ENCODE measurements around the gene BPTF.
"Not testable (repeated sequence)": the region's sequence is repeated elsewhere in the genome, so short reads cannot be mapped to it uniquely, and the experiment has no call there.

Gene BPTF

DNA sequence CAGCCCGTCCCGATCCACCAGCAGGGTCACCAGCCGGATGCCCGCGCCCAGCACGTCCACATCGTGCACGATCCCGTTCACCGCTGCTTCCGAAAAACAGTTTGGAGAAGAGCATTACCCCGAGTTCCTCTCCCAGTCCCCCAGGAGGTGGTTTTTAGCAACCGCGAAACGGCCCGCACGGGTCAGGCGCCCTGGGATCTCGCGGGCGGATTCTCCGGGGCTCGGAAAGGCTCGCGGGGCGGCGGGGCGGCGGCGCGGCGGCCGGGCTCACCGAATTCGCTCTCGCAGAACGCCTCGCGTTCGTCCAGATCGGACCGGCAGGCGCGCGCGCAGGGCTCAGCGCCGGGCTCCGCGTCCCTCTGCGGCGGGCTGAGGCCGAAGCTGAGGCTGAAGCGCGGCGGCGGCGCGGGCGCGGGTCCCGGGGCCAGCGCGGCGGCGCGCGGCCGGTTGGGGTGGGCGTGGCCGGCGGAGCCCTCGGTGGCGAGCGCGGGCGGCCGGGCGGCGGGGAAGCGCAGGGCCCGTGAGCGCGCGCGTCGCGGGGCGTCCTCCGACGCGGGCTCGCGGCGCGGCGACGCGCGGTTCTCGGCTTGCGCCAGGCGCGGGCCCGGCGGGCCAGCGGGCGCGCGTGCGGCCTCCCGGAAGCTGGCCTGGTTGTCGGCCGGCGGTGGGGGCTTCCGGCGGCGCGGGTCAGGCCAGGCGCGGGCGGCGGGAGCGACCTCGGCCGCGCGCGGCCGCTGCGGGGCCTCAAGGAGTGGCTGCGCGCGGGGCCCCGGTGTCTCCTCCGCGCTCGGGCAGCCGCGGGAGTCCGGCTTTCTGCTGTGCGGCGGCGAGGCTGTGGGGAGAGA lies 168.1 kb downstream of the BPTF start:
- H3K4me3 Mint-ChIP-seq = peak overlapping the region; percentile 95
- ATAC-seq (replicated peaks; ENCODE audit: extremely low read depth, poor library complexity, severe bottlenecking) (peak; percentile 61), DNase-seq (ENCODE audit: low spot score in 2 of 2) (peak; percentile 48 to 55)
- H3K36me3 Mint-ChIP-seq (ENCODE audit: insufficient read depth) = peaks cover 19% of the 10 kb centered on the region
- H3K27me3 Mint-ChIP-seq = peaks cover 20% of the 10 kb centered on the region
- H3K4me1 Mint-ChIP-seq = peaks cover 35% of the 10 kb centered on the region
- H3K9me3 Mint-ChIP-seq = no peaks in the 10 kb centered on the region
- H3K27ac Mint-ChIP-seq (ENCODE audit: low read depth) = peak overlapping the region; percentile 84

- no peak for ATAC-seq (replicated peaks; ENCODE audit: extremely low read depth, poor library complexity, severe bottlenecking)
- Mint-ChIP-seq H3K36me3 (ENCODE audit: insufficient read depth) (peaks cover 19% of the 10 kb centered on the region), H3K4me3 (peak overlapping the region; percentile 84), H3K4me1 (peaks cover 35% of the 10 kb centered on the region), H3K27ac (ENCODE audit: low read depth) (peak overlapping the region; percentile 78), H3K9me3 (no peaks in the 10 kb centered on the region), H3K27me3 (peaks cover 20% of the 10 kb centered on the region)
- DNase-seq (ENCODE audit: low spot score in 2 of 2) = no peak
Observed at GRCh38 chr17:67993998-67994361, 168.7 kb downstream of the BPTF start.

DNA sequence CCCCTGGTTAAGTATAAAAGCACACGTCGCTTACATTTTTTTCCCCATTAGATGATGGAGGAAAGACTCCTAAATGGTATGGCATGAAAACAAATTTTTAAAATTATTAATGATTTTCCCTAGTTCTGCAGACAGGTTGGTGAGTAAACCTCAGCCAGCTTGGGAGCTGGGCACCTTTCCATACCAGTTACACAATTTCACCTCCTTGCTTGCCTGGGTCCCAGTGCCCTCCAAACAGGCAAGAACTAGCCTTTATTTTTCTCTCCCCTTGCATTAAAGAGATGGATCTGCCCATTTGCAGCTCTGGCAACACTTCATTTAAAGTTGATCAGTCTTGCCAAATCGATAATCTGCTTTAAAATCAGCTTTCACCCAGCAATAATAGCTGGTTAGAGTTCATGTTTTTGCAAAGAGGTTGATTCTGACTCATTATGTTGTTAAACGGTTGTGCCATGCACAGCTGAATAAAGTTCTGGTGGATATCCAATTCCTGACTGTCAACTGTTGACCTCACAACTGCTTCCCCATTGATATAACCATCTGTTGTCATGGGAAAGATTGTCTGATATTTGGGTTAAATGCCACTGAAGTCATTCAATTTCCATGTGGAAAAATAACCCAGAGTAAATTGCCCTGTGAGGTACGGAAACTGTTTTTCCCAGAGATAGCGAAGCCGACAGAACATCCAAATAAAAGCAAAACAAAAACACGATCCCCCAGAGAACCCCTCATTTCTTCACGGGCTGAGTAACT lies 169.7 kb downstream of the BPTF start:
- ATAC-seq (replicated peaks; ENCODE audit: extremely low read depth, poor library complexity, severe bottlenecking) (no peak), DNase-seq (ENCODE audit: low spot score in 2 of 2) (no peak)
- Mint-ChIP-seq H3K27ac (ENCODE audit: low read depth) (peak overlapping the region; percentile 78), H3K27me3 (peaks cover 20% of the 10 kb centered on the region), H3K9me3 (no peaks in the 10 kb centered on the region), H3K4me1 (peaks cover 35% of the 10 kb centered on the region), H3K4me3 (peak overlapping the region; percentile 84), H3K36me3 (ENCODE audit: insufficient read depth) (peaks cover 17% of the 10 kb centered on the region)

DNA sequence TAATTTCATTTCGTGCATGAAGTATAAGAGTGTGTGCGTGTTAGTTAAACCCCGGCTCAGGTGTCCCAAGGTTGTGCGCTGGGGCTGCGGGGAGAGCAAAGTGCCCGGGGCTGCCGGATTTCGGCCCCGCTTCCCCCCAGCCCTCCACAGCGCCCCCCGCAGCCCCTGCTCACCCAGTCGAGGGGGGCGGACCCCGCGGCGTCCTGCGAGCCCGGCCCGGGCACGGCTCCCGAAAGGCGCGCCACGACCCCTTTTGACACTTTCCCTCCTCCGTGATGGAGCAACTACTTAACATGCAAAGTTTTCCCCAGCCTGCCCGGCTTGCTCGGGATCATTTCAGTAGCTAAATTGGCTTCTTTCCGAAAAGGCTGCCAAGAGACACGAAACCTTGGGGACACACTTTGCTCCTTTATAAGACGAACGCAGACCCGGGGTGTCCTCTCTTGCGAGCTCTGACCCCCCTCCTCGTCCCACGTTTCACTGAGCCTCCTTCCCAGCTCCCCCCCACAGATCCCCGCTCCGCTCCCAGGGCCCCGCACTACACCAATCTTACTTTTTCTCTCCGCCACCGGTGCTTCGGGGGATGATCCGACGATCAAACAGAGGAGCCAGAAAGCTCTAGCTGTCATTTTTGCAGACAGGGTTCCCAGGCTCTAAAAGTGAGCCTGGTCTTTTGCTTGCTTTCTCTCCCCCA lies 170.4 kb downstream of the BPTF start:
- H3K4me1 Mint-ChIP-seq = peaks cover 35% of the 10 kb centered on the region
- ATAC-seq (replicated peaks; ENCODE audit: extremely low read depth, poor library complexity, severe bottlenecking) = no peak
- DNase-seq (ENCODE audit: low spot score in 2 of 2) = no peak
- H3K27me3 Mint-ChIP-seq = peaks cover 20% of the 10 kb centered on the region
- peaks cover 17% of the 10 kb centered on the region for H3K36me3 Mint-ChIP-seq (ENCODE audit: insufficient read depth)
- peak overlapping the region; percentile 2 for H3K27ac Mint-ChIP-seq (ENCODE audit: low read depth)
- peak overlapping the region; percentile 84 for H3K4me3 Mint-ChIP-seq
- H3K9me3 Mint-ChIP-seq = no peaks in the 10 kb centered on the region

DNA sequence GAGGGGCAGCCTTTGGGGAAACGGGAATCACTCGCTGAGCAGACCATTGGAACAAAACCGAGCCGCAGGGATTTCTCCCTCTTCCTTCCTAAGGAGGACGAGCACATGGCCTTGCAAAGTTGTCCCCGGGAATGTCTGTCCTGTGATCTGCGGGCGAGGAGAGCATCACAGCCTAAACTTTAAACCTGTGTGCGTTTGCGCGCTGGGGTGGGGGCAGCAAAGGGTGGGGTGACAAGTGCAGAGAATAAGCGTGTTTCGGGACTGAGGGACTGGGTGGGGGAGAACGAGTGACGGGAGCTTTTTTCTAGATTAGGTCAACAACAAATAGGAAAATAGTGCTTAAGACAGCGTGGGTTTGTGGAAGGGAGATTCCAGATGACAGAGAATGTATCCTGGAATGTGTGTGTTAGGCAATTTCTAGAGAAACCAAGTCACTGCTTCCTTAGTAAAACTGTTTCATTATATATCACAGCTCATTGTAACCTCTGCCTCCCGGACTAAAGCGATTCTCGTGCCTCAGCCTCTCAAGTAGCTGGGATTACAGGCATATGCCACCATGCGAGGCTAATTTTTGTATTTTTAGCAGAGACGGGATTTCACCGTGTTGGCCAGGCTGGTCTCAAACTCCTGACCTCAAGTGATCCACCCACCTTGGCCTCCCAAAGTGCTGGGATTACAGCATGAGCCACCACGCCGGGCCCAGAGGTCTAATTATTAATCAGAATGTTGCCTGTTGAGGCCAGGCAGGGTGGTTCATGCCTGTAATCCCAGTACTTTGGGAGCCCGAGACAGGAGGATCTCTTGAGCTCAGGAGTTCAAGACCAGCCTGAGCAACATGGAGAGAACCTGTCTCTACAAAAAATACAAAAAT lies 171.2 kb downstream of the BPTF start, which contains the start of gene C17orf58:
Gene C17orf58 (minus strand): TSS at position 169 of the 871 bp plus-strand sequence. CDS start 271 bp downstream, outside the sequence.
- not testable (repeated sequence) for H3K9me3 Mint-ChIP-seq; DNase-seq (ENCODE audit: low spot score in 2 of 2); ATAC-seq (replicated peaks; ENCODE audit: extremely low read depth, poor library complexity, severe bottlenecking)
- Mint-ChIP-seq H3K27ac (ENCODE audit: low read depth) (peak within 1 kb of the TSS; percentile 32), H3K4me3 (peak within 1 kb of the TSS; percentile 84), H3K36me3 (ENCODE audit: insufficient read depth) (peaks cover 17% of the 10 kb centered on the region), H3K4me1 (peaks cover 35% of the 10 kb centered on the region), H3K27me3 (peaks cover 20% of the 10 kb centered on the region)

GRCh38 chr17:67998466-67998865 lies 173.2 kb downstream of the BPTF start:
- DNase-seq (ENCODE audit: low spot score in 2 of 2) (no peak), ATAC-seq (replicated peaks; ENCODE audit: extremely low read depth, poor library complexity, severe bottlenecking) (no peak)
- Mint-ChIP-seq H3K27ac (ENCODE audit: low read depth) (no peak overlapping the region), H3K4me3 (no peak overlapping the region), H3K9me3 (no peaks in the 10 kb centered on the region), H3K4me1 (peaks cover 30% of the 10 kb centered on the region), H3K36me3 (ENCODE audit: insufficient read depth) (peaks cover 11% of the 10 kb centered on the region), H3K27me3 (peaks cover 20% of the 10 kb centered on the region)

DNA sequence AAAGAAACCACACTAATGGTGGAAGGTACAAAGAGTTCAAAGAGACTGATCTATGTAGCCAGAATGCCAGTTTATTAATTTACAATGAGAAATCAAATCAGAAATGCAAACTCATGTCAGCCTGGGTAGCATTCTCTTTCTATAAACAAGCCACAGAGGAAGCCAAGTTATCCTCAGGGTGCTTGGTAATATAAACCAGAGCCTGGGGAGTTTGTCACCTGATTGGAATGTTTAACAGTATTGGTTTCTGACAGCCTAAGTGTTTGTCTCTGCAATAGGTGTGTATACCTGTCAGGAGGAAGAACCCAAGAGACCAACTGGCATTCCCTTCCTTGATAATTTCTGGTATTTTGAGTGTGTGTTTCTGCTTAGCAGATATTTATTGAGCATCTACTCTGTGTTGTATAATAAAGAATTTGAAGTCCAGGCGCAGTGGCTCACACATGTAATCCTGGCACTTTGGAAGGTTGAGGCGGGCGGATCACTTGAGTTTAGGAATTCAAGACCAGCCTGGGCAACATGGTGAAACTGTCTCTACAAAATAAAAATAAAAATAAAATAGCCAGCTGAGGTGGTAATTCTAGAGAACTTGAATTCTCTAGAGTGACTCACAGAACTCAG lies 174.1 kb downstream of the BPTF start:
- peaks cover 23% of the 10 kb centered on the region for H3K4me1 Mint-ChIP-seq
- no peak overlapping the region for H3K4me3 Mint-ChIP-seq
- DNase-seq (ENCODE audit: low spot score in 2 of 2) (no peak), ATAC-seq (replicated peaks; ENCODE audit: extremely low read depth, poor library complexity, severe bottlenecking) (no peak)
- H3K9me3 Mint-ChIP-seq = no peaks in the 10 kb centered on the region
- peaks cover 5% of the 10 kb centered on the region for H3K36me3 Mint-ChIP-seq (ENCODE audit: insufficient read depth)
- peaks cover 20% of the 10 kb centered on the region for H3K27me3 Mint-ChIP-seq
- H3K27ac Mint-ChIP-seq (ENCODE audit: low read depth) = no peak overlapping the region

GRCh38 chr17:68004201-68004600 lies 178.9 kb downstream of the BPTF start:
- Mint-ChIP-seq H3K36me3 (ENCODE audit: insufficient read depth) (no peaks in the 10 kb centered on the region), H3K27ac (ENCODE audit: low read depth) (no peak overlapping the region), H3K4me3 (no peak overlapping the region), H3K9me3 (no peaks in the 10 kb centered on the region), H3K27me3 (no peaks in the 10 kb centered on the region), H3K4me1 (no peaks in the 10 kb centered on the region)
- no peak for DNase-seq (ENCODE audit: low spot score in 2 of 2)
- ATAC-seq (replicated peaks; ENCODE audit: extremely low read depth, poor library complexity, severe bottlenecking) = no peak

DNA sequence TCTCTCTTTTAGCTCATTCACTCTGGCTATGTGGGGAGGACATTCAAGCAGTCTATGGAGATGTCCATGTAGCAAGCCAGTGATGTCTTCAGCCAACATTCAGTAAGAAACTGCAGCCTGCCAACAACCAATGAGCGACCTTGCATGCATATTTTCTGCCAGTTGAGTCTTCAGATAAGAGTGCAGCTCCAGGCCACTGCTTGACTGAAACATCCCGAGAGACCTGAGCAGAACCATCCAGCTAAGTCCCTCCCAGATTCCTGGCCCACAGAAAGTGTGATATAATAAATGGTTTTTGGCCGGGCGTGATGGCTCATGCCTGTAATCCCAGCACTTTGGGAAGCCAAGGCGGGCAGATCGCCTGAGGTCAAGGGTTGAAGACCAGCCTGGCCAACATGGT lies 181.5 kb downstream of the BPTF start:
- Mint-ChIP-seq H3K27me3 (no peaks in the 10 kb centered on the region), H3K27ac (ENCODE audit: low read depth) (peak overlapping the region; percentile 36), H3K4me1 (peaks cover 5% of the 10 kb centered on the region), H3K4me3 (no peak overlapping the region), H3K9me3 (no peaks in the 10 kb centered on the region), H3K36me3 (ENCODE audit: insufficient read depth) (no peaks in the 10 kb centered on the region)
- ATAC-seq (replicated peaks; ENCODE audit: extremely low read depth, poor library complexity, severe bottlenecking) (no peak), DNase-seq (ENCODE audit: low spot score in 2 of 2) (no peak)

GRCh38 chr17:68011199-68011665 lies 185.9 kb downstream of the BPTF start:
- H3K36me3 Mint-ChIP-seq (ENCODE audit: insufficient read depth) = no peaks in the 10 kb centered on the region
- H3K4me1 Mint-ChIP-seq = peaks cover 5% of the 10 kb centered on the region
- peak; percentile 23 to 55 for DNase-seq (ENCODE audit: low spot score in 2 of 2)
- H3K9me3 Mint-ChIP-seq = no peaks in the 10 kb centered on the region
- no peak for ATAC-seq (replicated peaks; ENCODE audit: extremely low read depth, poor library complexity, severe bottlenecking)
- H3K27me3 Mint-ChIP-seq = no peaks in the 10 kb centered on the region
- H3K4me3 Mint-ChIP-seq = peak overlapping the region; percentile 46
- H3K27ac Mint-ChIP-seq (ENCODE audit: low read depth) = no peak overlapping the region

DNA sequence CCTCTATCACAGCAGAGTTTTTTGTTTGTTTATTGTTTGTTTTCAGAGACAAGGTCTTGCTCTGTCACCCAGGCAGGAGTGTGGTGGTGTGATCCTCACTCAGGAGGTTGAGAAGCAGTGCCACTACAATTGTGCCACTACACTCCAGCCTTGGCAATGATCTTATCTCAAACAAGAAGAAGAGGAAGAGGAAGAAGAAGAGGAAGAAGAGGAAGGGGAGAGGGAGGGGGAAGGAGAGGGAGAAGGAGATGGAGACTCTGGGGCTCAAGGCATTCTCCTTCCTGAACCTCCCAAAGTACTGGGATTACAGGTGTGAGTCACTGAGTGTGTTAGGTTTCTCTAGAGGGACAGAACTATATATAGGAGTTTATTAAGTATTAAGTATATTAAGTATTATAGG lies 188.1 kb downstream of the BPTF start:
- no peak for ATAC-seq (replicated peaks; ENCODE audit: extremely low read depth, poor library complexity, severe bottlenecking)
- H3K27ac Mint-ChIP-seq (ENCODE audit: low read depth) = no peak overlapping the region
- H3K4me1 Mint-ChIP-seq = peaks cover 5% of the 10 kb centered on the region

More for the DNA sequence above, 188.1 kb downstream of the BPTF start:
- no peak for DNase-seq (ENCODE audit: low spot score in 2 of 2)
- Mint-ChIP-seq H3K4me3 (no peak overlapping the region), H3K27me3 (no peaks in the 10 kb centered on the region), H3K36me3 (ENCODE audit: insufficient read depth) (peaks cover 1% of the 10 kb centered on the region), H3K9me3 (no peaks in the 10 kb centered on the region)

Data from central memory CD8-positive, alpha-beta T cell (primary cell).